WTC11 (cell line): Measurements from ENCODE around the gene PTGER2. TPM values are rescaled to one million over a fixed set of nuclear protein-coding genes. Genes with fewer than 3 reads are reported as not detected.
A peak's percentile ranks its signal among the peaks of the same experiment; 100 is the strongest.

ENCODE experiments used
- ATAC-seq: fragments of 200-7000 bp; cut with Tn5 transposase; 2 replicates; pipeline ENCODE4 v1.10.0; 2021; ENCODE audit warnings: mild to moderate bottlenecking, moderate library complexity
- CTCF ChIA-PET: fragments of 300-600 bp; sonication (Branson Sonifier 250); formaldehyde crosslinking; loops from one replicate; lab custom pipeline; 2021; ENCODE audit warnings: antibody characterized with exemption; lab: Charles Lee
- POLR2A ChIA-PET: fragments of 350-600 bp; sonication (Branson Sonifier 250); formaldehyde crosslinking; loops from one replicate; lab custom pipeline; 2021; ENCODE audit warnings: antibody characterized with exemption; lab: Charles Lee
- DNase-seq: peaks from one replicate; pipeline ENCODE4 v3.0.0; 2021; ENCODE audit warnings: low spot score
- H3K27ac Mint-ChIP-seq: 2 replicates; pipeline ENCODE4 v1.8.0; 2021; ENCODE audit warnings: mixed read lengths
- H3K27me3 Mint-ChIP-seq: 2 replicates; pipeline ENCODE4 v1.8.0; 2021; ENCODE audit warnings: low read depth, mild to moderate bottlenecking, moderate library complexity, mixed read lengths
- H3K36me3 Mint-ChIP-seq: 2 replicates; pipeline ENCODE4 v1.8.0; 2021; ENCODE audit warnings: mixed read lengths
- H3K4me1 Mint-ChIP-seq: 2 replicates; pipeline ENCODE4 v1.8.0; 2022; ENCODE audit warnings: mixed read lengths
- H3K4me3 Mint-ChIP-seq: 2 replicates; pipeline ENCODE4 v1.8.0; 2021; ENCODE audit warnings: mild to moderate bottlenecking, moderate library complexity, mixed read lengths
- H3K9me3 Mint-ChIP-seq: 2 replicates; pipeline ENCODE4 v1.8.0; 2021; ENCODE audit warnings: mixed read lengths
- FOXJ3 ChIP-seq: sonication (generic); formaldehyde crosslinking; IDR thresholded peaks from 2 replicates; pipeline ENCODE4 v1.9.0; 2021; ENCODE audit warnings: missing genetic modification reagents, mild to moderate bottlenecking, borderline replicate concordance
- GRHL2 ChIP-seq: fragments of 250-450 bp; sonication (Bioruptor Pico); IDR thresholded peaks from 2 replicates; pipeline ENCODE4 v1.8.0; 2022; ENCODE audit warnings: mild to moderate bottlenecking, moderate library complexity; ENCODE audit not compliant: insufficient replicate concordance, severe bottlenecking
- NR2C2 ChIP-seq: sonication (generic); formaldehyde crosslinking; IDR thresholded peaks from 2 replicates; pipeline ENCODE4 v1.8.0; 2022; ENCODE audit warnings: mild to moderate bottlenecking, missing genetic modification reagents
- OVOL2 ChIP-seq: fragments of 250-450 bp; sonication (Bioruptor Pico); IDR thresholded peaks from 2 replicates; pipeline ENCODE4 v1.9.0; 2021; ENCODE audit warnings: mild to moderate bottlenecking, borderline replicate concordance
- SMAD3 ChIP-seq: sonication (generic); formaldehyde crosslinking; IDR thresholded peaks from 2 replicates; pipeline ENCODE4 v1.8.0; 2022; ENCODE audit warnings: missing genetic modification reagents, mild to moderate bottlenecking, borderline replicate concordance
- SP1 ChIP-seq: sonication (generic); formaldehyde crosslinking; conservative IDR thresholded peaks from 2 replicates; pipeline ENCODE4 v1.8.1; 2022; ENCODE audit warnings: missing genetic modification reagents
- TCF7 ChIP-seq: sonication (generic); formaldehyde crosslinking; IDR thresholded peaks from 2 replicates; pipeline ENCODE4 v1.8.0; 2022; ENCODE audit warnings: mild to moderate bottlenecking, low read depth, missing genetic modification reagents, moderate library complexity
- TEAD4 ChIP-seq: sonication (generic); formaldehyde crosslinking; IDR thresholded peaks from 2 replicates; pipeline ENCODE4 v1.8.0; 2022; ENCODE audit warnings: mild to moderate bottlenecking, missing genetic modification reagents
- ZNF396 ChIP-seq: fragments of 250-450 bp; sonication (Bioruptor Pico); IDR thresholded peaks from 2 replicates; pipeline ENCODE4 v1.8.0; 2021; ENCODE audit warnings: mild to moderate bottlenecking, moderate library complexity, borderline replicate concordance
- total RNA-seq: library from RNA; stranded (reverse); gene quantifications from 3 replicates; pipeline ENCODE4 v1.2.3, GENCODE V29; 2021
- TF ChIP-seq, protein P1 (sequence below): sonication (generic); formaldehyde crosslinking; IDR thresholded peaks from 2 replicates; pipeline ENCODE4 v1.8.0; 2023; ENCODE audit warnings: missing genetic modification reagents, mild to moderate bottlenecking, borderline replicate concordance
- TF ChIP-seq, protein P2 (sequence below): fragments of 200-600 bp; IDR thresholded peaks from 2 replicates; pipeline ENCODE4 v1.8.0; 2022; ENCODE audit warnings: antibody characterized with exemption
- TF ChIP-seq, protein P3 (sequence below): sonication (generic); formaldehyde crosslinking; IDR thresholded peaks from 2 replicates; pipeline ENCODE4 v1.8.0; 2023; ENCODE audit warnings: mild to moderate bottlenecking, missing genetic modification reagents
- TF ChIP-seq, protein P4 (sequence below): sonication (generic); formaldehyde crosslinking; conservative IDR thresholded peaks from 2 replicates; pipeline ENCODE4 v1.8.1; 2023; ENCODE audit warnings: mild to moderate bottlenecking, low read depth, missing genetic modification reagents, moderate library complexity
- TF ChIP-seq, protein P5 (sequence below): sonication (generic); formaldehyde crosslinking; IDR thresholded peaks from 2 replicates; pipeline ENCODE4 v1.8.1; 2022; ENCODE audit warnings: missing genetic modification reagents, borderline replicate concordance
- TF ChIP-seq, protein P6 (sequence below): sonication (generic); formaldehyde crosslinking; IDR thresholded peaks from 2 replicates; pipeline ENCODE4 v1.8.1; 2023; ENCODE audit warnings: mild to moderate bottlenecking, missing genetic modification reagents, moderate library complexity

Gene PTGER2
- total RNA-seq, 1 experiment from 2014 or later = 0.92 TPM

DNA sequence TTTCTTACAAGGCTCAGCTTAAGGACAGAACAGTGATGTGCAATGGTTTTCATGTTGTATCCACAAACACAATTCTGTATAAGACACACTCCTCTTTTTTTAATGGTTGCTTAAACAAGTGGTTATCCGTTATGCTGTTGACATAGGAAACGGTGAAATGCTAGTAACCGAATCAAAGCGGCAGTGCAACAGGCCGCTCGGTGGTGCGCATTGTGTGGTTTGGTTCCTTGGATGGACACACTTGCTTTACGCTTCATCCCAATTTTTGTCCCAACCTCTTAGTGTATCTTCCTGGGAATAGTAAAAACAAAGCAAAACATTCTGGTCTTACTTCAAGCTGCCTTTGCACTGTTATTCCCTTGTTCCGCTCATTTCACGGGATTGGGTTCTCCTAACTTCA lies 650 bp upstream of the PTGER2 start:
- Mint-ChIP-seq H3K27ac (no peak overlapping the region), H3K9me3 (no peaks in the 10 kb centered on the region), H3K4me1 (peaks cover 32% of the 10 kb centered on the region), H3K36me3 (no peaks in the 10 kb centered on the region), H3K4me3 (peak overlapping the region; percentile 93), H3K27me3 (peaks cover 72% of the 10 kb centered on the region)
- TF ChIP-seq, protein P1, sequence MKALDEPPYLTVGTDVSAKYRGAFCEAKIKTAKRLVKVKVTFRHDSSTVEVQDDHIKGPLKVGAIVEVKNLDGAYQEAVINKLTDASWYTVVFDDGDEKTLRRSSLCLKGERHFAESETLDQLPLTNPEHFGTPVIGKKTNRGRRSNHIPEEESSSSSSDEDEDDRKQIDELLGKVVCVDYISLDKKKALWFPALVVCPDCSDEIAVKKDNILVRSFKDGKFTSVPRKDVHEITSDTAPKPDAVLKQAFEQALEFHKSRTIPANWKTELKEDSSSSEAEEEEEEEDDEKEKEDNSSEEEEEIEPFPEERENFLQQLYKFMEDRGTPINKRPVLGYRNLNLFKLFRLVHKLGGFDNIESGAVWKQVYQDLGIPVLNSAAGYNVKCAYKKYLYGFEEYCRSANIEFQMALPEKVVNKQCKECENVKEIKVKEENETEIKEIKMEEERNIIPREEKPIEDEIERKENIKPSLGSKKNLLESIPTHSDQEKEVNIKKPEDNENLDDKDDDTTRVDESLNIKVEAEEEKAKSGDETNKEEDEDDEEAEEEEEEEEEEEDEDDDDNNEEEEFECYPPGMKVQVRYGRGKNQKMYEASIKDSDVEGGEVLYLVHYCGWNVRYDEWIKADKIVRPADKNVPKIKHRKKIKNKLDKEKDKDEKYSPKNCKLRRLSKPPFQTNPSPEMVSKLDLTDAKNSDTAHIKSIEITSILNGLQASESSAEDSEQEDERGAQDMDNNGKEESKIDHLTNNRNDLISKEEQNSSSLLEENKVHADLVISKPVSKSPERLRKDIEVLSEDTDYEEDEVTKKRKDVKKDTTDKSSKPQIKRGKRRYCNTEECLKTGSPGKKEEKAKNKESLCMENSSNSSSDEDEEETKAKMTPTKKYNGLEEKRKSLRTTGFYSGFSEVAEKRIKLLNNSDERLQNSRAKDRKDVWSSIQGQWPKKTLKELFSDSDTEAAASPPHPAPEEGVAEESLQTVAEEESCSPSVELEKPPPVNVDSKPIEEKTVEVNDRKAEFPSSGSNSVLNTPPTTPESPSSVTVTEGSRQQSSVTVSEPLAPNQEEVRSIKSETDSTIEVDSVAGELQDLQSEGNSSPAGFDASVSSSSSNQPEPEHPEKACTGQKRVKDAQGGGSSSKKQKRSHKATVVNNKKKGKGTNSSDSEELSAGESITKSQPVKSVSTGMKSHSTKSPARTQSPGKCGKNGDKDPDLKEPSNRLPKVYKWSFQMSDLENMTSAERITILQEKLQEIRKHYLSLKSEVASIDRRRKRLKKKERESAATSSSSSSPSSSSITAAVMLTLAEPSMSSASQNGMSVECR = no peak
- TF ChIP-seq SP1 (CRISPR knock-in tag) (no peak), SMAD3 (CRISPR knock-in tag) (no peak), ZNF396 (CRISPR knock-in tag) (no peak), OVOL2 (CRISPR knock-in tag) (no peak)
- TF ChIP-seq, protein P2, sequence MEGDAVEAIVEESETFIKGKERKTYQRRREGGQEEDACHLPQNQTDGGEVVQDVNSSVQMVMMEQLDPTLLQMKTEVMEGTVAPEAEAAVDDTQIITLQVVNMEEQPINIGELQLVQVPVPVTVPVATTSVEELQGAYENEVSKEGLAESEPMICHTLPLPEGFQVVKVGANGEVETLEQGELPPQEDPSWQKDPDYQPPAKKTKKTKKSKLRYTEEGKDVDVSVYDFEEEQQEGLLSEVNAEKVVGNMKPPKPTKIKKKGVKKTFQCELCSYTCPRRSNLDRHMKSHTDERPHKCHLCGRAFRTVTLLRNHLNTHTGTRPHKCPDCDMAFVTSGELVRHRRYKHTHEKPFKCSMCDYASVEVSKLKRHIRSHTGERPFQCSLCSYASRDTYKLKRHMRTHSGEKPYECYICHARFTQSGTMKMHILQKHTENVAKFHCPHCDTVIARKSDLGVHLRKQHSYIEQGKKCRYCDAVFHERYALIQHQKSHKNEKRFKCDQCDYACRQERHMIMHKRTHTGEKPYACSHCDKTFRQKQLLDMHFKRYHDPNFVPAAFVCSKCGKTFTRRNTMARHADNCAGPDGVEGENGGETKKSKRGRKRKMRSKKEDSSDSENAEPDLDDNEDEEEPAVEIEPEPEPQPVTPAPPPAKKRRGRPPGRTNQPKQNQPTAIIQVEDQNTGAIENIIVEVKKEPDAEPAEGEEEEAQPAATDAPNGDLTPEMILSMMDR = no peak
- TF ChIP-seq, protein P3, sequence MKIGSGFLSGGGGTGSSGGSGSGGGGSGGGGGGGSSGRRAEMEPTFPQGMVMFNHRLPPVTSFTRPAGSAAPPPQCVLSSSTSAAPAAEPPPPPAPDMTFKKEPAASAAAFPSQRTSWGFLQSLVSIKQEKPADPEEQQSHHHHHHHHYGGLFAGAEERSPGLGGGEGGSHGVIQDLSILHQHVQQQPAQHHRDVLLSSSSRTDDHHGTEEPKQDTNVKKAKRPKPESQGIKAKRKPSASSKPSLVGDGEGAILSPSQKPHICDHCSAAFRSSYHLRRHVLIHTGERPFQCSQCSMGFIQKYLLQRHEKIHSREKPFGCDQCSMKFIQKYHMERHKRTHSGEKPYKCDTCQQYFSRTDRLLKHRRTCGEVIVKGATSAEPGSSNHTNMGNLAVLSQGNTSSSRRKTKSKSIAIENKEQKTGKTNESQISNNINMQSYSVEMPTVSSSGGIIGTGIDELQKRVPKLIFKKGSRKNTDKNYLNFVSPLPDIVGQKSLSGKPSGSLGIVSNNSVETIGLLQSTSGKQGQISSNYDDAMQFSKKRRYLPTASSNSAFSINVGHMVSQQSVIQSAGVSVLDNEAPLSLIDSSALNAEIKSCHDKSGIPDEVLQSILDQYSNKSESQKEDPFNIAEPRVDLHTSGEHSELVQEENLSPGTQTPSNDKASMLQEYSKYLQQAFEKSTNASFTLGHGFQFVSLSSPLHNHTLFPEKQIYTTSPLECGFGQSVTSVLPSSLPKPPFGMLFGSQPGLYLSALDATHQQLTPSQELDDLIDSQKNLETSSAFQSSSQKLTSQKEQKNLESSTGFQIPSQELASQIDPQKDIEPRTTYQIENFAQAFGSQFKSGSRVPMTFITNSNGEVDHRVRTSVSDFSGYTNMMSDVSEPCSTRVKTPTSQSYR = no peak
- TF ChIP-seq, protein P4, sequence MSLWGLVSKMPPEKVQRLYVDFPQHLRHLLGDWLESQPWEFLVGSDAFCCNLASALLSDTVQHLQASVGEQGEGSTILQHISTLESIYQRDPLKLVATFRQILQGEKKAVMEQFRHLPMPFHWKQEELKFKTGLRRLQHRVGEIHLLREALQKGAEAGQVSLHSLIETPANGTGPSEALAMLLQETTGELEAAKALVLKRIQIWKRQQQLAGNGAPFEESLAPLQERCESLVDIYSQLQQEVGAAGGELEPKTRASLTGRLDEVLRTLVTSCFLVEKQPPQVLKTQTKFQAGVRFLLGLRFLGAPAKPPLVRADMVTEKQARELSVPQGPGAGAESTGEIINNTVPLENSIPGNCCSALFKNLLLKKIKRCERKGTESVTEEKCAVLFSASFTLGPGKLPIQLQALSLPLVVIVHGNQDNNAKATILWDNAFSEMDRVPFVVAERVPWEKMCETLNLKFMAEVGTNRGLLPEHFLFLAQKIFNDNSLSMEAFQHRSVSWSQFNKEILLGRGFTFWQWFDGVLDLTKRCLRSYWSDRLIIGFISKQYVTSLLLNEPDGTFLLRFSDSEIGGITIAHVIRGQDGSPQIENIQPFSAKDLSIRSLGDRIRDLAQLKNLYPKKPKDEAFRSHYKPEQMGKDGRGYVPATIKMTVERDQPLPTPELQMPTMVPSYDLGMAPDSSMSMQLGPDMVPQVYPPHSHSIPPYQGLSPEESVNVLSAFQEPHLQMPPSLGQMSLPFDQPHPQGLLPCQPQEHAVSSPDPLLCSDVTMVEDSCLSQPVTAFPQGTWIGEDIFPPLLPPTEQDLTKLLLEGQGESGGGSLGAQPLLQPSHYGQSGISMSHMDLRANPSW (CRISPR knock-in tag) = no peak
- ATAC-seq = no peak
- ChIA-PET CTCF (interaction anchor here (1.4 kb wide), 1 partner anchor 91 kb away, joined by 3 read pairs; no protein-coding TSS in a partner anchor), POLR2A (no interaction called here)
- DNase-seq = no peak

DNA sequence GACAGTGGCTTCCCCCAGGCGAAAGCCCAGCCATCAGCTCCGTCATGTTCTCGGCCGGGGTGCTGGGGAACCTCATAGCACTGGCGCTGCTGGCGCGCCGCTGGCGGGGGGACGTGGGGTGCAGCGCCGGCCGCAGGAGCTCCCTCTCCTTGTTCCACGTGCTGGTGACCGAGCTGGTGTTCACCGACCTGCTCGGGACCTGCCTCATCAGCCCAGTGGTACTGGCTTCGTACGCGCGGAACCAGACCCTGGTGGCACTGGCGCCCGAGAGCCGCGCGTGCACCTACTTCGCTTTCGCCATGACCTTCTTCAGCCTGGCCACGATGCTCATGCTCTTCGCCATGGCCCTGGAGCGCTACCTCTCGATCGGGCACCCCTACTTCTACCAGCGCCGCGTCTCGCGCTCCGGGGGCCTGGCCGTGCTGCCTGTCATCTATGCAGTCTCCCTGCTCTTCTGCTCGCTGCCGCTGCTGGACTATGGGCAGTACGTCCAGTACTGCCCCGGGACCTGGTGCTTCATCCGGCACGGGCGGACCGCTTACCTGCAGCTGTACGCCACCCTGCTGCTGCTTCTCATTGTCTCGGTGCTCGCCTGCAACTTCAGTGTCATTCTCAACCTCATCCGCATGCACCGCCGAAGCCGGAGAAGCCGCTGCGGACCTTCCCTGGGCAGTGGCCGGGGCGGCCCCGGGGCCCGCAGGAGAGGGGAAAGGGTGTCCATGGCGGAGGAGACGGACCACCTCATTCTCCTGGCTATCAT lies 663 bp downstream of the PTGER2 start:
- ATAC-seq (peak; percentile 48), DNase-seq (peak; percentile 48)
- Mint-ChIP-seq H3K27me3 (peaks cover 74% of the 10 kb centered on the region), H3K27ac (no peak overlapping the region), H3K9me3 (peaks cover 2% of the 10 kb centered on the region), H3K36me3 (0 out of 2 replicates have a peak, but pooled peaks cover under 1% of the 10 kb centered on the region), H3K4me3 (peak overlapping the region; percentile 93), H3K4me1 (peaks cover 28% of the 10 kb centered on the region)
- ChIA-PET POLR2A (no interaction called here), CTCF (interaction anchor here (1.0 to 1.4 kb wide), 2 partner anchors 20 to 90 kb away, joined by 3 read pairs; no protein-coding TSS in a partner anchor)
- TF ChIP-seq NR2C2 (CRISPR knock-in tag) (0 out of 2 replicates have a peak, but pooled peaks have one; percentile 42), FOXJ3 (no peak), SMAD3 (CRISPR knock-in tag) (peak; percentile 17; the same call in 1 of the 2 replicates), TEAD4 (CRISPR knock-in tag) (0 out of 2 replicates have a peak, but pooled peaks have one; percentile 21), TCF7 (CRISPR knock-in tag) (no peak), GRHL2 (CRISPR knock-in tag) (no peak)
- TF ChIP-seq, protein P5, sequence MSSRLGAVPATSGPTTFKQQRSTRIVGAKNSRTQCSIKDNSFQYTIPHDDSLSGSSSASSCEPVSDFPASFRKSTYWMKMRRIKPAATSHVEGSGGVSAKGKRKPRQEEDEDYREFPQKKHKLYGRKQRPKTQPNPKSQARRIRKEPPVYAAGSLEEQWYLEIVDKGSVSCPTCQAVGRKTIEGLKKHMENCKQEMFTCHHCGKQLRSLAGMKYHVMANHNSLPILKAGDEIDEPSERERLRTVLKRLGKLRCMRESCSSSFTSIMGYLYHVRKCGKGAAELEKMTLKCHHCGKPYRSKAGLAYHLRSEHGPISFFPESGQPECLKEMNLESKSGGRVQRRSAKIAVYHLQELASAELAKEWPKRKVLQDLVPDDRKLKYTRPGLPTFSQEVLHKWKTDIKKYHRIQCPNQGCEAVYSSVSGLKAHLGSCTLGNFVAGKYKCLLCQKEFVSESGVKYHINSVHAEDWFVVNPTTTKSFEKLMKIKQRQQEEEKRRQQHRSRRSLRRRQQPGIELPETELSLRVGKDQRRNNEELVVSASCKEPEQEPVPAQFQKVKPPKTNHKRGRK = no peak
- TF ChIP-seq, protein P6, sequence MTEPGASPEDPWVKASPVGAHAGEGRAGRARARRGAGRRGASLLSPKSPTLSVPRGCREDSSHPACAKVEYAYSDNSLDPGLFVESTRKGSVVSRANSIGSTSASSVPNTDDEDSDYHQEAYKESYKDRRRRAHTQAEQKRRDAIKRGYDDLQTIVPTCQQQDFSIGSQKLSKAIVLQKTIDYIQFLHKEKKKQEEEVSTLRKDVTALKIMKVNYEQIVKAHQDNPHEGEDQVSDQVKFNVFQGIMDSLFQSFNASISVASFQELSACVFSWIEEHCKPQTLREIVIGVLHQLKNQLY (CRISPR knock-in tag) = no peak
